HG02885 (cell line): Measurements from ENCODE around the gene STRIP1.

Experiments used
- ATAC-seq: cut with Tn5 transposase; IDR thresholded peaks from one replicate; pipeline ENCODE4 v1.9.1; 2021; ENCODE audit warnings: mild to moderate bottlenecking; ENCODE audit not compliant: unreplicated experiment, poor library complexity

STRIP1 gene

DNA sequence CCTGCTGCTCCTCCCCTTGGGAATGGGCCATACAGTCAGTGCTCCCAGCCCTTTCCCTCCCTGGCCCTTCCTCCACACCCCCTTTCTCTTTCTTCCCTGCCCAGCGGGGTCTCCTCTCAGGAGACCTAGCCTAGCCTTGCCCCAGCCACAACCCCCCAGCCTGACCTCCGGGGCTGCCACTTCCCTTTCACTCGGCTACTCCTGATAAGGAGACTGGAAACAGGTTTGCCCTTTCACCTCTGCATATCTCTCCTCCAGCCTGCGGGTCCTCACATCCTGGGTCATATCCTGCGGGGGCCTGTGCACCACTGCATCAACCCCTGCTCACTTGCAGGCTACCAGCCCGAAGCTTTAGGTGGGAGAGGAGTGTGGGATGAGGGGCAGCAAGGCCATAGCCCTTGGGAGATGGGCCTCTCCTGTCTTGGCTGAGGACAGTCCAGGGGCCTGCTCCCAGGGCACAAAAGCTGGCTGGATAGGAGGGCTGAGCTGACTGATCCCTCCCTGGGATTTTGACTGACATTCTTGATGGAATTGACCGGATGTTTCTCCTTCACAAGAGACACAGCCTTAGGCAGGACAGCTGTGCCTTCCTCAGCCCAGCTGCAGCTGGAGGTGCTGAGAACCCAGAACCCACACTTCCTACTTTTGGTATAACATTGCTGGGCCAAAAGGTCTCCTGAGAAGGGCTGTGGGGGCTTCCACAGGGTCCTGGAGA is 55.3 kb downstream of the STRIP1 start:
- no peak for ATAC-seq

DNA sequence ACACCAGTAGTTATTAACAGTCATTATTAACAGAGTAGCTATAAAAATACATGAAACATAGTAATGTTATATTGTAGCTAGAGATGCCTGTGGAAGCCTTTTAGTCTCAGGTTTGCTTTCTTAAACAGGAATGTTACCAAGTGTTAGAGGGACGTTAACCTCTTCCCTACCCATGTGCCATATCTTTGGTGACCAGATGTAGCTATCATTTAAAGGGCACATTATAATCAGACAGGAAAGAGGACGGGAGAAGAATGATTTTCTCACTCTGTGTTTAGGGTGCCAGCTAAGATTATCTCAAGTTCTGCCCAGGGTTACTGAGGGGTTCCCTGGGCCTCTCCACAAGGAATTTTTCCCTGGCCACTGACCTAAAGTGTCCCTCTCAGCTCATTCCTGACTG is 57.0 kb downstream of the STRIP1 start:
- no peak for ATAC-seq

DNA sequence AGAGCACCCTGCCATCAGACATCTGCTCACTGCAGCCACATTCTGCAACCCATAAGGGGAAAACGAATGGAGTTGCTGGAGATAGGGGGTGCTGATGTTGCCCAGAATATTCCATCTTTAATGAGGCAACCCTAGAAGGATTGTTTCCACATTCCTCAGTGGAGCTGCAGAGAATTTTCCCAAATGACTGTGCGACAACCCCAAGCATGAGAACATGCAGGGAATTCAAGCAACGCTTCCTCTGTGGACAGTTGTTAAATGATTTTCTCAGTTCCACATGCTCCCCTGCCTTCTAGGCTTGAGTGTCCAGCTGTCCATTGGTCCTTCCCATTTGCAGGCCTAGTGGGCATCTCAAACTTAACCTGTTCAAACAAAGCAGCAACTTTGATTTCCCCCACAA is 57.4 kb downstream of the STRIP1 start:
- no peak for ATAC-seq

DNA sequence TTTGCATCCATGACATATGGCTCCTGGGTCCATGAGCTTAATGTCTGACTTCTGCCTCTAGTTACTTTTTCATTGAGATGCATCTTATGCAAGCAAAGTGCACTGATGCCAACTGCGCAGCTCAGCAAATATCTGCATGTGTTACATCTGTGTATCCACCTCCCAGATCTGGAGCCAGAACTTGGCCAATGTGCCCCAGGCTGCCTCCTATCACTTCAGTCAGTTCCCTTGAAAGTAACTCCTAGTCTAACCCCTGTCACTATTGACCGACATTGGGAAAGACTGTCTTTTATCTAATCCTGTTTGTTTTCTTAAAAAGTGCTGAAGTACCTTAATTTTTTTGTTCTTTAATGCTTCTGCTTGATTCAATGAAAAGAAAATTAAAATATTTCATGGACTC is 58.6 kb downstream of the STRIP1 start:
- no peak for ATAC-seq

DNA sequence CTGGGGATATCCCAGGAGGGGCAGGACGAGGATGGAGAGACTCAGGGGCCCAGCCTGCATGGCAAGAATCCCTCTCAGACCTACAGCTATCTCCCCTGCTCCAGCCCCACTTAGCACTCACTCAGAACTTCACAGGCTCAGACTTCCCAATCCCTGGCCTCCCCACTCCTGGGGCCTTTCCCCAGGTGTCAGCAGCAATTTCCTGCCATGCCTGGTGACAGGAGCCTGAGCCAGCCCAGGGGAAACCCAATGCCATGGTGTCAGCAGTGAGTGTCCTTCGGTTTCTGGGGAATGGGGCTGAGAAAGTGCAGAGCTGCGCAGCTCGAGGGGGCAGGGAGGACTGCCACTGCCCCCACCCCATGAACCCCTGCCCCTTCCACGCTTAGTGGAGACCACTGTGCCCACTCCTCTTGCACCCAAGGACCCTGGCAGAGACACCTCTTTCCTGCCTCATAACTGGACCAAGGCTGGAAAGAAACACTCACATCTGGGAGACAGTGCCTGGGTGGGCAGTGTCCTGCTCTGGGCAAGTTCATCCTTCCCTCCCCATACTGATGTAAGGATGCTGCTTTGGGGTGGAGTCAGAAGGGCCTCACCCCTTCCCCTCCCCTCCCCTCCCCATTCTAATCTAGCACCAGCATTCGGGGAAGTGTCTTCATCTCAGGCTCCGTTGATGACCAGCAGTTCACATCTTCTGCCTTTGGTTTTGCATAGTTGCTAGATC is 60.7 kb downstream of the STRIP1 start:
- ATAC-seq, result no peak

DNA sequence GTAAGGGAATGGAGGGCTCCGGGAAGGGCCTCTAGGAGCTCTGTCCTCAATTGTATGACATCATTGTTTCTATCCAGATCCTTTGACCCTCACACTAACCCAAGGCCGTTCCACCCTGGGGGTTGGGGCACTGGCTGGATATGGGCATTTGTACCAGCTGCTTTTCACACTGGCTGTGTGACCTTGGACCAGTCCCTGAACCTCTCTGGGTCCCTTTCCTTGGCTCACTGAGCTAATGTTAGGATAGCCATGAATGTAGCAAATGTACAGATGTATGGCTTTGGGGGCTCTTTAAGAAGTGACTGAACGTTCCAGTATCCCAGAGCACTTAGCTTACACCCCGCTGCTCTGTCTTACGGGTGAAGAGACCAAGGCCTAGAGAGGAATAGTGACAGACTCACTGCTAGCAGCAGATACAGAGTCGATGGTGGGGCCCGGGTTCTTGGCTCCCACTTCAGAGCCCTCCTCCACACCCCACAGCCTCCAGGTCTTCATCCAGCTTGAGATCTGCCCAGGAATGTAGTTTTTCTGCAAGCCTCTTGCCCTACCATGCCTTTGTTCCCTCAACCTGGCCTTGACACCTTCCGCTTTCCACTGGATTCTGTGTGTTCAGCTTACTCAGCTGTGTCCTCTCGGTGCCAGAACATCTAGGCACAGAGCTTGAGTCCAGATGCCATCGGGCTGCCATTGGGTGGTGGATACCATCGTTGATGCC is 63.2 kb downstream of the STRIP1 start:
- ATAC-seq, result no peak

DNA sequence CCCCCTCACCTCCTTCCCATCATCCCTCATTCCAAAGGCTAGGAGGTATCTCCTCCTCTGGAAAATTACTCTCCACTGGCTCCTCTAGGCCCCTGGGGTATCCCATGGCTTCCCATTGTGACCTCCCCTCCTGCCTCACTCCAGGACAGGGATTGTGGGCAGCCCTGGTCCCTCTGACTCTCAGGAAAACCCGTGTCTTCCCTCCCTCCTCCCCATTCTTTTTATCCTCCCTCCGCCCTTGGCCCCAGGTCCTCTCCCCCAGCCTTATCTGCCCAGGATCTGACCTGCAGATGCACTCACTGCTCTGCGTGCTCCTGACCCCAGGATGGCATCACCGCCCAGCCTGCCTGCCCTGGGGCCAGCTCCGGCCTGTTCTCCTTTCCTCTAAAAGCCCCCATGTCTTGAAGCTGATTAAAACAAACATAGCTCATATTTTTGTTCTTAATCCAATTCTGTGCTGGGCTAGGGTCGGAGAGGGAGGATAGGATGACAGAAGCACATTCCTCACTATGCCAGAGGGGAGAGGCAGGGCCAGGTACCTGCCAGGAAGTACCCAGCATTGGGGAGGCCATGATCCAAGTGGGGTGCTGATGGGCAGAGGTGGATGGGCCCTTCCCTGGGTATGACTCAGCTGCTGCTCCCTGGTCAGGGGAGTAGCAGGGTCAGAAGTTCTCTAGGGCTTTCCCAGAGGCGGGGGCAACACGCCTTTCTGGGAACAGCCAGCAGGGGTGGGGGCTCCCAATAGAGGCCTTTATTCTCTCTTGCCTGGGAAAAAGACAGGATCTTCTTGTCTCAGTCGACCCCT is 64.0 kb downstream of the STRIP1 start:
- ATAC-seq, result no peak

DNA sequence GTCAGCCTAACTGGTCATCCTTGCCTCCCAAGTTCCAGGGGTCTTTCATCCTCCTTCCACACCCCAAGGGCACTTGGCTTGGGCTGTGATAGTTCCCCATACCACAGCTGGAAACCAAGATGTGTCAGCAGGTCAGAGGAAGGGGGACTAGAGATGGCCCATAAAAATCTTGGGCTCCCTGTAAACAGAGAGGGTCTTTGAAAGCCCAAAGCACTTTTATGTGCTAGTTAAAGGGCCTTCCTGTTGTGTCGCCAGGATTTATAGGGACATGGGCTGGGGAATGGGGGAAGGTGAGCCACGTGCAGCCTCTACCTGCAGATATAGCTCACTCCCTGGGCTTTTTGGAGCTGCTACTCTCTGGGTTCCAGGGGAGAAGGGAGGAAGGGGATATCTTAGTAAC is 65.9 kb downstream of the STRIP1 start:
- ATAC-seq, result no peak

DNA sequence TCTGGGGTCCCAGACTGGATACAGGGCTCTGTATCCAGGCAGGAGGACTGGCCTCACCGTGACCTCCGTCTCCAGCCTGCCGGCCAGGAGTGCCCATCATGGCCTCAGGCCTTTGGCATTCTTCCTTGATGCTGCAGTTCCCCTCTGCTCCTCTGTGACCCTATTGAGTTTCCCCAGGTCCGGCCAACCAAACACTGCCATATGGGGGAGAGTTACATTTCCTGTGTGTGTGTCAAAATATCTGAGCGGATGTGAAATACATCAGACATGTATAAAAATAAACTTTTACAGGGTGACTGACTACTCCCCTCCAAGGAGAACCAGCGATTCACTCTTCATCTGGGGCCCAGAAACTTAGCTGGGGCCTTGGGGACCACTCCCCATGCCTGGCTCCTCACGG is 67.7 kb downstream of the STRIP1 start:
- ATAC-seq, result no peak
